Neuronal stem cell (in vitro differentiated cells): ENCODE measurements around the gene PCDH10.
"Not testable (repeated sequence)": the region's sequence is repeated elsewhere in the genome, so short reads cannot be mapped to it uniquely, and the experiment has no call there.

Experiments
- DNase-seq: peaks from one replicate; pipeline ENCODE4 v3.0.0-alpha.2; 2013; ENCODE audit warnings: low spot score
- H2AFZ ChIP-seq: one replicate; pipeline ENCODE4 v1.6.1; 2013; ENCODE audit warnings: mild to moderate bottlenecking, low read length, inconsistent platforms
- H2AK5ac ChIP-seq: 2 replicates; pipeline ENCODE4 v1.6.1; 2013; ENCODE audit warnings: low read depth, mild to moderate bottlenecking, inconsistent platforms, low read length, moderate library complexity, mixed read lengths
- H2BK120ac ChIP-seq: 2 replicates; pipeline ENCODE4 v1.6.1; 2013; ENCODE audit warnings: low read depth, mild to moderate bottlenecking, inconsistent platforms, low read length, moderate library complexity, mixed read lengths
- H2BK12ac ChIP-seq: one replicate; pipeline ENCODE4 v1.6.1; 2013; ENCODE audit warnings: low read length, inconsistent platforms
- H2BK15ac ChIP-seq: 2 replicates; pipeline ENCODE4 v1.6.1; 2013; ENCODE audit warnings: mild to moderate bottlenecking, low read length, inconsistent platforms, mixed read lengths
- H2BK5ac ChIP-seq: one replicate; pipeline ENCODE4 v1.6.1; 2013; ENCODE audit warnings: inconsistent platforms, mild to moderate bottlenecking, low read length, moderate library complexity
- H3K14ac ChIP-seq: one replicate; pipeline ENCODE4 v1.6.1; 2013; ENCODE audit warnings: low read length, inconsistent platforms
- H3K18ac ChIP-seq: 2 replicates; pipeline ENCODE4 v1.6.1; 2013; ENCODE audit warnings: low read length, inconsistent platforms
- H3K23ac ChIP-seq: 2 replicates; pipeline ENCODE4 v1.6.1; 2013; ENCODE audit warnings: low read depth, mild to moderate bottlenecking, mixed read lengths, low read length, inconsistent platforms; ENCODE audit not compliant: poor library complexity
- H3K27ac ChIP-seq: replicated peaks from 3 replicates; pipeline ENCODE4 v1.5.1; 2013; ENCODE audit warnings: low read length, inconsistent platforms
- H3K27me3 ChIP-seq, 3 experiments: 2 replicates each; pipeline ENCODE4 v1.6.1; 2013; ENCODE audit warnings: low read length in 3 of 3, mild to moderate bottlenecking in 2 of 3, inconsistent platforms in 1 of 3, low read depth in 1 of 3, mixed read lengths in 1 of 3, moderate library complexity in 1 of 3; ENCODE audit not compliant: control insufficient read depth in 3 of 3, insufficient read depth in 3 of 3
- H3K36me3 ChIP-seq, 2 donors: replicated peaks in 1 of 2; 2 replicates each; pipeline ENCODE4 v1.6.1; 2013; ENCODE audit warnings: low read length in 2 of 2; ENCODE audit not compliant: control insufficient read depth in 2 of 2, insufficient read depth in 2 of 2
- H3K4ac ChIP-seq: 2 replicates; pipeline ENCODE4 v1.6.1; 2013; ENCODE audit warnings: inconsistent platforms, mild to moderate bottlenecking, low read length, moderate library complexity
- H3K4me1 ChIP-seq, 2 donors: 1 replicate in 1 of 2; 2 replicates in 1 of 2; pipeline ENCODE4 v1.6.1; 2013; ENCODE audit warnings: low read length in 2 of 2, low read depth in 1 of 2; ENCODE audit not compliant: control insufficient read depth in 2 of 2, insufficient read depth in 1 of 2
- H3K4me2 ChIP-seq: one replicate; pipeline ENCODE4 v1.6.1; 2013; ENCODE audit warnings: mild to moderate bottlenecking, low read length, inconsistent platforms; ENCODE audit not compliant: insufficient read depth, poor library complexity, severe bottlenecking
- H3K4me3 ChIP-seq, 2 donors: 2 replicates each; pipeline ENCODE4 v1.5.1; 2013; ENCODE audit warnings: low read length in 2 of 2, mild to moderate bottlenecking in 2 of 2, inconsistent platforms in 1 of 2, moderate library complexity in 1 of 2
- H3K79me1 ChIP-seq: one replicate; pipeline ENCODE4 v1.6.1; 2013; ENCODE audit warnings: low read depth, mild to moderate bottlenecking, inconsistent platforms, low read length, moderate library complexity
- H3K9ac ChIP-seq: one replicate; pipeline ENCODE4 v1.6.1; 2013; ENCODE audit warnings: mild to moderate bottlenecking, low read depth, low read length, inconsistent platforms; ENCODE audit not compliant: poor library complexity
- H3K9me3 ChIP-seq, 2 donors: replicated peaks in 1 of 2; 2 replicates each; pipeline versions ENCODE3 to v1.6.1; 2013; ENCODE audit warnings: low read length in 2 of 2, mild to moderate bottlenecking in 2 of 2, inconsistent platforms in 1 of 2, low read depth in 1 of 2, mixed read lengths in 1 of 2, moderate library complexity in 1 of 2; ENCODE audit not compliant: control insufficient read depth in 2 of 2, insufficient read depth in 1 of 2
- H4K8ac ChIP-seq: one replicate; pipeline ENCODE4 v1.6.1; 2013; ENCODE audit warnings: low read depth, mild to moderate bottlenecking, inconsistent platforms, low read length, moderate library complexity
- H4K91ac ChIP-seq: one replicate; pipeline ENCODE4 v1.6.1; 2013; ENCODE audit warnings: low read length, low read depth, mild to moderate bottlenecking, inconsistent platforms; ENCODE audit not compliant: poor library complexity
- WGBS, 2 donors: extraction: QIAGEN DNeasy Blood & Tissue Kit; methylation state at CpG; one replicate each; pipeline ENCODE4 v1.1.7; 2013; ENCODE audit warnings: missing lambda C conversion rate in 2 of 2, mixed read lengths in 1 of 2; ENCODE audit not compliant: insufficient read length in 2 of 2, insufficient replicate concordance in 1 of 2; ENCODE audit errors: extremely low coverage in 2 of 2; 5-methylcytosine and 5-hydroxymethylcytosine counted together

Gene PCDH10

GRCh38 chr4:133240451-133240850 is 91.4 kb downstream of the PCDH10 start:
- H2BK120ac ChIP-seq, H3K4me3 ChIP-seq, H4K8ac ChIP-seq, H3K4me2 ChIP-seq, H4K91ac ChIP-seq, H3K4ac ChIP-seq, H3K27ac ChIP-seq, DNase-seq, H3K23ac ChIP-seq, H2BK15ac ChIP-seq, H2BK5ac ChIP-seq, H3K79me1 ChIP-seq, H2AFZ ChIP-seq, H3K4me1 ChIP-seq, H3K9ac ChIP-seq, H3K27me3 ChIP-seq, H3K9me3 ChIP-seq, H3K14ac ChIP-seq, H3K18ac ChIP-seq, H2BK12ac ChIP-seq, H3K36me3 ChIP-seq, H2AK5ac ChIP-seq: not testable (repeated sequence)
- no CpG with 5 or more reads among the region's 30 CpGs for WGBS, 2 donors
